T-helper 1 cell treated with Interleukin-12 subunit alpha and Interleukin-12 subunit beta and Interleukin-4 antibody, amounts not matched to agents 30 μg/mL and 1 μg/mL, for 36 hours (primary cell): ENCODE results near the gene ITGA2B.
A peak's percentile ranks its signal among the peaks of the same experiment; 100 is the strongest.
"Not testable (repeated sequence)": the region's sequence is repeated elsewhere in the genome, so short reads cannot be mapped to it uniquely, and the experiment has no call there.

Experiments
- H3K27ac Mint-ChIP-seq: one replicate; pipeline ENCODE4 v1.8.0; 2021; ENCODE audit warnings: mild to moderate bottlenecking, mixed read lengths
- H3K27me3 Mint-ChIP-seq: one replicate; pipeline ENCODE4 v1.8.0; 2021; ENCODE audit warnings: low read depth, mixed read lengths
- H3K36me3 Mint-ChIP-seq: one replicate; pipeline ENCODE4 v1.8.0; 2021; ENCODE audit warnings: low read depth, mixed read lengths
- H3K4me1 Mint-ChIP-seq: one replicate; pipeline ENCODE4 v1.8.0; 2021; ENCODE audit warnings: low read depth, mixed read lengths
- H3K4me3 Mint-ChIP-seq: one replicate; pipeline ENCODE4 v1.8.0; 2021; ENCODE audit warnings: mild to moderate bottlenecking, moderate library complexity, mixed read lengths
- H3K9me3 Mint-ChIP-seq: one replicate; pipeline ENCODE4 v1.8.0; 2021; ENCODE audit warnings: mixed read lengths

Gene ITGA2B

DNA sequence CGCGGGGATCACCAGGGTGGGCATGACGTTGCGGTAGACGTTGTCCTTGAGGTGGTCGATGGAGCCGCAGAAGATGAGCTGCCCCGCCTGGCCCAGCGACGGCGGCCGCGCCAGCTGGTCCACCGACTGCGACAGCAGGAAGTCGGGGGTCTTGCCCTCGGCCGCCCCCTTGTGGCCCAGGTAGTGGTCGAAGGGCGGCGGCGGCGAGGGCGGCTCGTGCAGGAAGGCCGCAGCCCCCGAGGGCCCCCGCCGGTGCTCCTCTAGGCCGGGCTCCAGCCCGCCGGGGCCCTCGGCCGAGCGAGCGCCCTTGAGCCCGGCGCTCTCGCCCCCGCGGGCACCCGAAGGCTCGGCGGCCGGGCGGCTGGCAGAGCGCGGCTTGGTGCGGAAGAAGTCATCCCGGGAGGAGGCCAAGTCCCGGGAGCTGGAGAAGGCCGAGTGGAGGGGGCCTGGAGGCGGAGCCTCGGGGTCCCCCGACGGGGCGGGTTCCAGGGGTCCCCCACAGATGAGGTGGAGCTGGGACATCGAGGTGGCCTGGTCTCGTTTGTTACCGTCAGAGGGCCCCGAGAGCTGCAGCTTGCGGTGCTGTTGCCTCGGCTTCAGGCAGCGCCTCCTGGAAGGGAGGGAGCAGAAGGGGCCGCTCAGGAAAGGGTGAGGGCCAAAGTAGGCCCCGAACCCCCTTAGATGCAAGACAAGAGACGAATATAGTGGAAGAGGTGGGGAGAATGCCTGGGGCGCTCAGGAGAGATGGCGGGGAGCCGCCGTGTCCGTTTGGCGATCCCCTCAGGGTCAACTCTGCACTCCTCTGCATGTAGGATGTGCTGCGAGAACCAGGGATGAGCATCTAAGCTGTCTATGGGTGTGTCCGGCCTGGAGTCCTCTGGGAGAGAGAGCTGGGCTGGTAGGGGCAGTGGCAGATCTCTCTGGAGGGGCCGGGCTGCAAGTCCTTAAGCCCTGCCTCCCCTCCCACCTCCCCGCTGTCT lies 34.6 kb downstream of the ITGA2B start:
- H3K9me3 Mint-ChIP-seq, result no peaks in the 10 kb centered on the region
- no peaks in the 10 kb centered on the region for H3K4me1 Mint-ChIP-seq
- peaks cover 3% of the 10 kb centered on the region for H3K36me3 Mint-ChIP-seq
- peaks cover 19% of the 10 kb centered on the region for H3K27me3 Mint-ChIP-seq
- no peak overlapping the region for H3K27ac Mint-ChIP-seq
- no peak overlapping the region for H3K4me3 Mint-ChIP-seq

DNA sequence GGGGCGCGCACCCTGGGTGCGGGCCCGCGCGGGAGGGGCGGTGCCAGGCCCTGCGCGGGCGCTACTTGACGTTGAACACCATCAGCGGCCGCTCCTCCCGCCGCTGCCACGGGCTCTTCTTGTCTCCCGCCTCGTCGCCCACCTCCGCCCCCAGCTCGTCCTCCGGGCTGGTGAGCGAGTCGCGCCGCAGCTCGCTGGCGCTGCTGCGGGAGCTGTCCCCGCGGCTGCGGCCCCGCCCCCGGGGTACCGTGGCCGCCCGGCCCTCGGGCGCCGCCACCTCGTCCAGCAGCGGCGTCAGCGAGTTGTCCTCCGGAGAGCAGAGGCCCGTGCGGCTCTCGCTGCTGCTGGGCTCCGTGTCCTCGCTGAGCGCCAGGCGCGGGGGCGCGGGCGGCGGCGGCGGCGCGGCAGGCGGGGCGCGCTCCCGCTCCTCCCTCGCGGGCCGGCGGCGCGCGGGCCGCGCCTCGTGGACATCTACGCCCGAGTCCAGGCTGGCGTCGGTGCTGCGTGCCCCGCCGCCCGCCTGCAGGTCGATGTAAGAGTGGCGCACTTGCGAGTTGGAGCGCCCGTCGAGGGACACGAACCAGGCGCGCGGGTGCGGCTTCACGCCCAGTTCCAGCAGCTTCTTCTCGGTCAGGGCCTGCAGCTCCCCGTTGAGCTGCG lies 35.6 kb downstream of the ITGA2B start:
- H3K4me1 Mint-ChIP-seq, result peaks cover under 1% of the 10 kb centered on the region
- peaks cover 3% of the 10 kb centered on the region for H3K36me3 Mint-ChIP-seq
- H3K27ac Mint-ChIP-seq, result no peak overlapping the region
- H3K4me3 Mint-ChIP-seq, result no peak overlapping the region
- peaks cover 13% of the 10 kb centered on the region for H3K27me3 Mint-ChIP-seq
- no peaks in the 10 kb centered on the region for H3K9me3 Mint-ChIP-seq

DNA sequence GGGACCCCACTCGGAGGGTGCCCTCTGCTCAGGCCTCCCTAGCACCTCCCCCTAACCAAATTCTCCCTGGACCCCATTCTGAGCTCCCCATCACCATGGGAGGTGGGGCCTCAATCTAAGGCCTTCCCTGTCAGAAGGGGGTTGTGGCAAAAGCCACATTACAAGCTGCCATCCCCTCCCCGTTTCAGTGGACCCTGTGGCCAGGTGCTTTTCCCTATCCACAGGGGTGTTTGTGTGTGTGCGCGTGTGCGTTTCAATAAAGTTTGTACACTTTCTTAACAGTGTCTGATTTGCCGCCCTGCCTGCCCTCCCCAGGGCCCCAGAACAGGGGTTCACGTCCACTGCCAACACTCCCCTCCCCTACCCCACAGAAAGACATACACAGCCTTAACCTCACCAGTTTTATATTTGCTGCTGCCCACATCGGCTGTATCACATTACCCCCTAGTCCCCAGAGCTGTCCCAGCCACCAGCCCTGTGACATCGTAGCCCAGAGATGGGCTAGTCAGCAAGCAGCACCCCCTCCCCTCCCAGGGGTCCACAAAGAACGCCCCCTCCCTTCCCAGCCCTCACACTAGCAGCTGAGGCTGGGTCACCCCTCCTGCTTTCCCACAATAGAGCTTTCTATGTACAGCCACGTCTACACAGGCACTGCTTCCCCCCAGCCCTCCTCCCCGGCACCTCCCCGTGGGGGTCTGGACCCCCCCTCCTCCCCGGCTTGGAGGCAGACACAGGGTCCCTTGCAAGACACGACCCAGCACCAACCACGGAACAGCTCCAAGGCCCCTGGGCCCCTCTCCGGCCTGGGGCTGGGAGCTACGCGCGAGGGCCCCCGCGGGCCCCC lies 36.4 kb downstream of the ITGA2B start:
- H3K4me1 Mint-ChIP-seq, result peaks cover 5% of the 10 kb centered on the region
- H3K27ac Mint-ChIP-seq, result no peak overlapping the region

DNA sequence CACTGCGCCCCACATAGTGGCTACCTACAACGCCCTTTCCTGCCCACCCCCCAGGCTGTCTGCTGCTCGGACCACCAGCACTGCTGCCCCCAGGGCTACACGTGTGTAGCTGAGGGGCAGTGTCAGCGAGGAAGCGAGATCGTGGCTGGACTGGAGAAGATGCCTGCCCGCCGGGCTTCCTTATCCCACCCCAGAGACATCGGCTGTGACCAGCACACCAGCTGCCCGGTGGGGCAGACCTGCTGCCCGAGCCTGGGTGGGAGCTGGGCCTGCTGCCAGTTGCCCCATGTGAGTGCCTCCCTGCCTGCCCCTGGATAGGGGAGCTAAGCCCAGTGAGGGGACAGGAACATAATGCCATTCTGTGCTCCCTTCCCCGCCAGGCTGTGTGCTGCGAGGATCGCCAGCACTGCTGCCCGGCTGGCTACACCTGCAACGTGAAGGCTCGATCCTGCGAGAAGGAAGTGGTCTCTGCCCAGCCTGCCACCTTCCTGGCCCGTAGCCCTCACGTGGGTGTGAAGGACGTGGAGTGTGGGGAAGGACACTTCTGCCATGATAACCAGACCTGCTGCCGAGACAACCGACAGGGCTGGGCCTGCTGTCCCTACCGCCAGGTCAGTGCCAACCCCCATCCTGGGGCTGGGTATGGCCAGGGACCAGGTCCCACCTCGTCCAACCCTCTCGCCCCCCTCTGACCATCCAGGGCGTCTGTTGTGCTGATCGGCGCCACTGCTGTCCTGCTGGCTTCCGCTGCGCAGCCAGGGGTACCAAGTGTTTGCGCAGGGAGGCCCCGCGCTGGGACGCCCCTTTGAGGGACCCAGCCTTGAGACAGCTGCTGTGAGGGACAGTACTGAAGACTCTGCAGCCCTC lies 37.3 kb downstream of the ITGA2B start:
- H3K9me3 Mint-ChIP-seq, result no peaks in the 10 kb centered on the region
- H3K27ac Mint-ChIP-seq, result no peak overlapping the region
- peaks cover 3% of the 10 kb centered on the region for H3K36me3 Mint-ChIP-seq
- no peak overlapping the region for H3K4me3 Mint-ChIP-seq
- peaks cover 13% of the 10 kb centered on the region for H3K27me3 Mint-ChIP-seq
- peaks cover 5% of the 10 kb centered on the region for H3K4me1 Mint-ChIP-seq

More for the DNA sequence above, 36.4 kb downstream of the ITGA2B start:
- peak overlapping the region; percentile 21 for H3K4me3 Mint-ChIP-seq
- H3K36me3 Mint-ChIP-seq, result peaks cover 3% of the 10 kb centered on the region
- no peaks in the 10 kb centered on the region for H3K9me3 Mint-ChIP-seq
- H3K27me3 Mint-ChIP-seq, result peaks cover 13% of the 10 kb centered on the region

DNA sequence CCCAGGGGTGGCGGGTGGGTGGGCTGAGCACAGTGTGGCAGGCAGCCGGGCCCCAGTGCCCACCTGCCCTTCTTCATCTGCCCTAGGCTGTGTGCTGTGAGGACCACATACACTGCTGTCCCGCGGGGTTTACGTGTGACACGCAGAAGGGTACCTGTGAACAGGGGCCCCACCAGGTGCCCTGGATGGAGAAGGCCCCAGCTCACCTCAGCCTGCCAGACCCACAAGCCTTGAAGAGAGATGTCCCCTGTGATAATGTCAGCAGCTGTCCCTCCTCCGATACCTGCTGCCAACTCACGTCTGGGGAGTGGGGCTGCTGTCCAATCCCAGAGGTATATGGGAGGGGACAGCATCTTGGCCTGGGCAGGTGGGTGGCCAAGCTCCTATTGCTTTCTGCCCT lies 38.0 kb downstream of the ITGA2B start:
- Mint-ChIP-seq H3K36me3 (peaks cover 3% of the 10 kb centered on the region), H3K9me3 (no peaks in the 10 kb centered on the region), H3K4me3 (no peak overlapping the region), H3K27me3 (peaks cover 13% of the 10 kb centered on the region), H3K27ac (no peak overlapping the region), H3K4me1 (peaks cover 5% of the 10 kb centered on the region)

DNA sequence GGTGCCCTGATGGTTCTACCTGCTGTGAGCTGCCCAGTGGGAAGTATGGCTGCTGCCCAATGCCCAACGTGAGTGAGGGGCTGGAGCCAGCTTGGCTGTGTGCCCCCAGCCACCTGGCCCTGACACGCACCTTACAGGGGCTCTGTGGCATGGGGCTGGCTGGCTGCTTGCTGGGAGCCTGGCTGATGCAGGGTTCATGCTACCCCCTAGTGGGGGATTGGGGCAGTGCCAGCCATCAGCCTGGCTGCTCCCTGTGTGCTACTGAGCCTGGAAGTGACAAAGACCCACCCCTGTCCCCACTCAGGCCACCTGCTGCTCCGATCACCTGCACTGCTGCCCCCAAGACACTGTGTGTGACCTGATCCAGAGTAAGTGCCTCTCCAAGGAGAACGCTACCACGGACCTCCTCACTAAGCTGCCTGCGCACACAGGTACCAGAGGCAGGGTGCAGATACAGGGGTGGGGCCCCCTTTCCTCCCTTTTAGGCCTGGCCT lies 38.7 kb downstream of the ITGA2B start:
- H3K9me3 Mint-ChIP-seq, result no peaks in the 10 kb centered on the region
- no peak overlapping the region for H3K4me3 Mint-ChIP-seq
- peaks cover 3% of the 10 kb centered on the region for H3K36me3 Mint-ChIP-seq
- no peak overlapping the region for H3K27ac Mint-ChIP-seq
- H3K27me3 Mint-ChIP-seq, result peaks cover 13% of the 10 kb centered on the region
- peaks cover 10% of the 10 kb centered on the region for H3K4me1 Mint-ChIP-seq

DNA sequence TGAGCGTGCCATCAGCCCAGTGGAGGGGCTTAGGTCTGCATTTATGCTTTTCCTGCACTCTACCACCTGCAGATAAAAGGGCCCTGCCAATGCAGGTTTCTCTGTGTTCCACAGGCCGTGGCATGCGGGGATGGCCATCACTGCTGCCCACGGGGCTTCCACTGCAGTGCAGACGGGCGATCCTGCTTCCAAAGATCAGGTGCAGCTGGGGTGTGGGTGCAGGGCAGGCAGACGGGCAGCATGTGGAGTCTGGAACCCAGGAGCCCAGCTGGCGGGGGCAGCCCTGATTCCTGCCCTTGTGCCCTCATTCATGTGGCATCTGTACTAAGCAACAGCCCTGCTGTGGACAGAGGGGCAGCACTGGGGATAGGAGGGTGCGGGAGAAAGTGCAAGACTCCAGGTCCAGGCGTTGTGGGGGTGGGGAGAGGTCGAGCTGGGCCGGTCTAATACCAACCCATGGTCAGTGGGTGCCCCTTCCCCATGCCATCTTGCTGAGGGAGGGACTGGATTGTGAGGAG lies 39.8 kb downstream of the ITGA2B start:
- H3K36me3 Mint-ChIP-seq, result peaks cover 3% of the 10 kb centered on the region
- no peak overlapping the region for H3K27ac Mint-ChIP-seq

DNA sequence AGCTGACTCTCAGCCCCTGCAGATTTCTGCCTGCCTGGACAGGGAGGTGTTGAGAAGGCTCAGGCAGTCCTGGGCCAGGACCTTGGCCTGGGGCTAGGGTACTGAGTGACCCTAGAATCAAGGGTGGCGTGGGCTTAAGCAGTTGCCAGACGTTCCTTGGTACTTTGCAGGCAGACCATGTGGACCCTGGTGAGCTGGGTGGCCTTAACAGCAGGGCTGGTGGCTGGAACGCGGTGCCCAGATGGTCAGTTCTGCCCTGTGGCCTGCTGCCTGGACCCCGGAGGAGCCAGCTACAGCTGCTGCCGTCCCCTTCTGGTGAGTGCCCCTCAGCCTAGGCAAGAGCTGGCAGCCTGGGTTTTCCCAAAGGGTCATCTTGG lies 40.5 kb downstream of the ITGA2B start:
- H3K36me3 Mint-ChIP-seq, result peaks cover 3% of the 10 kb centered on the region
- peaks cover 20% of the 10 kb centered on the region for H3K4me1 Mint-ChIP-seq
- H3K9me3 Mint-ChIP-seq, result no peaks in the 10 kb centered on the region
- peaks cover 5% of the 10 kb centered on the region for H3K27me3 Mint-ChIP-seq
- H3K4me3 Mint-ChIP-seq, result no peak overlapping the region
- no peak overlapping the region for H3K27ac Mint-ChIP-seq

More for the DNA sequence above, 39.8 kb downstream of the ITGA2B start:
- peaks cover 19% of the 10 kb centered on the region for H3K4me1 Mint-ChIP-seq
- no peak overlapping the region for H3K4me3 Mint-ChIP-seq
- peaks cover 5% of the 10 kb centered on the region for H3K27me3 Mint-ChIP-seq
- H3K9me3 Mint-ChIP-seq, result no peaks in the 10 kb centered on the region

DNA sequence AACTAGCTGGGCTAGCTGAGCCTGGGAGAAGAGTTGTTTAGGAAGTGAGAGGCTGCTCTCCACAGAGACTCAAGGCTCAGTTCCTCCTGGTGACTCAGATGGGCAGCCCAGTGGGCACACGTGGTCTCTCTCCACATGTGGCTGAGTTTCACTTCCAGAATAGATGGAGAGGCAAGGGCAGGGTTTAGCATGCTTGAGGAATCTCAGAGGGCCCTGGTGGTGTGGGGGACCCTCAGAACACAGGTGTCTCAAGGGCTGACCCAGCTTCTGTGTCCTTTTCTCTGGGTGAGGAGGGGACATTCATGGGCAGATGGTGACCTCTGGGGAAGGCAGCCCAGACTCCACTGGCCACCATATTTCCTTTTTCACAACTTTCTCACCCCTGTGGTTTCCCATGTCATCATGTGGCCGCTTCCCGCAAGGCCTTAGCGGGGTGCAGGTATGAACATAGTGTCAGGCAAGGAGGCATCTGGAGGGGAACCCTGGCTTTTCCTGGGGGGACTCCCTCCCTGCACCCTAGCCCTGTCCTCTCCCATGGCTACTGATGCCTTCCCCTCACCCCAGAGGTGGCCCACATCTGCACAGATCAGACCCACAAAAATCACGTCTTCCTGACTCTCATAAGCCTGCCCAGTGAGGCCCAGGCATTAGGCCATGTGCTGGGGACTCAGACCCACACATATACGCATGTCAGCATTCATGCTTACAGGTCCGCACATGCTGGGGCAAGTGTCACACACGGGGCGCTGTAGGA lies 41.0 kb downstream of the ITGA2B start:
- Mint-ChIP-seq H3K27me3 (peaks cover 10% of the 10 kb centered on the region), H3K27ac (no peak overlapping the region), H3K4me3 (no peak overlapping the region), H3K36me3 (peaks cover 3% of the 10 kb centered on the region), H3K4me1 (peaks cover 20% of the 10 kb centered on the region), H3K9me3 (no peaks in the 10 kb centered on the region)

DNA sequence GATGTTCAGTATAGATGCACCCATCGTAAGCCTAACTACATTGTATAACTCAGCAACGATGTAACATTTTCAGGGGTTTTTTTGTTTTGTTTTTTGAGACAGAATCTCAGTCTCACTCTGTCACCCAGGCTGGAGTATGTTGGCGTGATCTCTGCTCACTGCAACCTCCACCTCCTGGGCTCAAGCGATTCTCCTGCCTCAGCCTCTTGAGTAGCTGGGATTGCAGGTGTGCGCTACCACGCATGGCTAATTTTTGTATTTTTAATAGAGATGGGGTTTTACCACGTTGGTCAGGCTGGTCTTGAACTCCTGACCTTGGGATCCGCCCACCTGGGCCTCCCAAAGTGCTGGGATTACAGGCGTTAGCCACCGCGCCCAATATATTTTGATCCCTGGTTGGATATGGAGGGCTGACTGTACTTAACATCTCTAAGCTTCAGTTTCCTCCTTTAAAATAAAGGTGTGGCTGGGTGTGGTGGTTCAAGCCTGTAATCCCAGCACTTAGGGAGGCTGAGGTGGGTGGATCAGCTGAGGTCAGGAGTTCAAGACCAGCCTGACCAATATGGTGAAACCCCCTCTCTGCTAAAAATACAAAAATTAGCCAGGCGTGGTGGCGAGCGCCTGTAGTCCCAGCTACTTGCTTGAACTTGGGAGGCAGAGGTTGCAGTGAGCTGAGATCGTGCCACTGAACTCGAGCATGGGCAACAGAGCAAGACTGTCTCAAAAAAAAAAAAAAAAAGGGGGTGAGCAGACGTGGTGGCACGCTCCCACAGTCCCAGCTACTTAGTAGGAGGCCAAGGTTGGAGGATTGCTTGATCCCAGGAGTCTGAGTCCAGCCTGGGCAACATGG lies 42.0 kb downstream of the ITGA2B start:
- Mint-ChIP-seq H3K4me1 (peaks cover 20% of the 10 kb centered on the region), H3K27me3 (peaks cover 12% of the 10 kb centered on the region)
- H3K4me3 Mint-ChIP-seq, H3K9me3 Mint-ChIP-seq, H3K27ac Mint-ChIP-seq, H3K36me3 Mint-ChIP-seq: not testable (repeated sequence)

DNA sequence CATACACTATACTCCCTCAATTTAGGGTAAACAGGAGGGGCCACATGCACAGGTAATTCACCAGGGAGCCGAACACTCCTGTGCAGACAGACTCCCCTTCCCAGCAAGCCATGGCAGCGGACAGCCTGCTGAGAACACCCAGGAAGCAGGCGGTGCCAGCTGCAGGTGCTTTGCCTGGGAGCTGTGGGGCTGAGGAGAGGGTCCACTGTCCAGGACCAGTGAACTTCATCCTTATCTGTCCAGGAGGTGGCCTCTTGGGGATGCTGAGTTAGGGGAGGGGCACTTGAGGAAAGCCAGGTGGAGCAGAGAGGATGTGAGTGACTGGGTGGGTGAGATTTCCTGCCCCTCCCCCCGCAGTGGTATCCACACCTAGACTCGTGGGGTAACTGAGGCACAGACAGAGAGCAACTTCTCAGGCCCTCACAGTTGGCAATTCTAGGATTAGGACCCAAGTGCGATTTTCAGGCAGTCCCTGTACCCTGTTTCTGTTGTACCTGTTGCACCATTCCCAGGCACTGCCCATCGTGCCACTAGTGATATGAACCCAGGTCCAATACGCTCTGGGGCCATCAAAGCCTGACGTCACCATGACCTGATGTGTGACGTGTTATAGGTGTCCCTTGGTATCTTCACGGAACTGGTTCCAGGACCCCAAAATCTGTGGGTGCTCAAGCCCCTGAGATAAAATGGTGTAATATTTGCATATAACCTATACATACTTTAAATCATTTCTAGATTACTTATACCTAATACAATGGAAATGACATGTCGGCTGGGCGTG lies 43.2 kb downstream of the ITGA2B start:
- H3K4me1 Mint-ChIP-seq, result peaks cover 20% of the 10 kb centered on the region
- H3K27me3 Mint-ChIP-seq, result peaks cover 12% of the 10 kb centered on the region
- no peaks in the 10 kb centered on the region for H3K9me3 Mint-ChIP-seq
- H3K36me3 Mint-ChIP-seq, result no peaks in the 10 kb centered on the region
- no peak overlapping the region for H3K27ac Mint-ChIP-seq
- peak overlapping the region; percentile 94 for H3K4me3 Mint-ChIP-seq
